Fibroblast of lung (primary cell): ENCODE data around the gene OGDHL. TPM values are rescaled to one million over a fixed set of nuclear protein-coding genes. Genes with fewer than 3 reads are reported as not detected.

Source experiments
- DNase-seq, 2 donors: peaks; one replicate each; pipeline versions ENCODE4 v3.0.0 to v3.0.0-alpha.2; 2010; ENCODE audit warnings: low read depth in 2 of 2
- H2AFZ ChIP-seq: 2 replicates; pipeline ENCODE4 v1.5.1; 2012; ENCODE audit warnings: low read length, control low read depth, inconsistent platforms
- H3K27ac ChIP-seq: 2 replicates; pipeline ENCODE4 v1.5.1; 2011; ENCODE audit warnings: low read length, control low read depth; ENCODE audit not compliant: insufficient read depth
- H3K27me3 ChIP-seq: 2 replicates; pipeline ENCODE4 v1.5.1; 2011; ENCODE audit warnings: mild to moderate bottlenecking, low read length; ENCODE audit not compliant: control insufficient read depth, insufficient read depth
- H3K36me3 ChIP-seq: 2 replicates; pipeline ENCODE4 v1.5.1; 2011; ENCODE audit warnings: low read length; ENCODE audit not compliant: control insufficient read depth, insufficient read depth
- H3K4me1 ChIP-seq: 2 replicates; pipeline ENCODE4 v1.5.1; 2011; ENCODE audit warnings: low read length; ENCODE audit not compliant: control insufficient read depth, insufficient read depth; ENCODE audit errors: extremely low read depth
- H3K4me2 ChIP-seq: 2 replicates; pipeline ENCODE4 v1.5.1; 2011; ENCODE audit warnings: low read length, control low read depth; ENCODE audit not compliant: insufficient read depth; ENCODE audit errors: extremely low read depth
- H3K4me3 ChIP-seq, 4 experiments: fragments of 200-600 bp in 1 of 4; sonication (generic) in 1 of 4; replicated peaks in 1 of 4; 2 replicates each; pipeline ENCODE4 v1.5.1; 2011 to 2016; ENCODE audit warnings: low read length in 4 of 4, low read depth in 3 of 4, mild to moderate bottlenecking in 3 of 4, control low read depth in 2 of 4, inconsistent platforms in 1 of 4, mixed read lengths in 1 of 4; ENCODE audit not compliant: insufficient read depth in 1 of 4; ENCODE audit errors: control extremely low read depth in 1 of 4
- H3K79me2 ChIP-seq: 2 replicates; pipeline ENCODE4 v1.5.1; 2012; ENCODE audit warnings: mild to moderate bottlenecking, low read length, inconsistent platforms; ENCODE audit not compliant: control insufficient read depth, insufficient read depth
- H3K9ac ChIP-seq: 2 replicates; pipeline ENCODE4 v1.5.1; 2011; ENCODE audit warnings: mild to moderate bottlenecking, low read length, control low read depth; ENCODE audit not compliant: insufficient read depth
- H3K9me3 ChIP-seq: 2 replicates; pipeline ENCODE4 v1.5.1; 2012; ENCODE audit warnings: low read depth, low read length; ENCODE audit not compliant: control insufficient read depth, insufficient read depth
- H4K20me1 ChIP-seq: 2 replicates; pipeline ENCODE4 v1.5.1; 2011; ENCODE audit warnings: low read length; ENCODE audit not compliant: control insufficient read depth, insufficient read depth; ENCODE audit errors: extremely low read depth
- EZH2 ChIP-seq: IDR thresholded peaks from 2 replicates; pipeline ENCODE4 v1.5.1; 2012; ENCODE audit warnings: low read length, control low read depth, mild to moderate bottlenecking; ENCODE audit errors: missing control alignments
- polyA plus RNA-seq, 2 donors: library from polyadenylated mRNA; depleted of rRNA in 1 of 2; stranded (reverse) in 1 of 2; unstranded in 1 of 2; fragments of >200 nt; gene quantifications; 2 replicates each; pipeline ENCODE4 v1.2.1, GENCODE V29; 2011 to 2012; ENCODE audit warnings: missing spikeins in 1 of 2
- total RNA-seq: library from RNA; depleted of rRNA; stranded (reverse); fragments of >200 nt; gene quantifications from 2 replicates; pipeline ENCODE4 v1.2.1, GENCODE V29; 2014
- TF ChIP-seq, protein P1 (sequence below), 2 donors: IDR thresholded peaks in 1 of 2; conservative IDR thresholded peaks in 1 of 2; 1 replicate in 1 of 2; 2 replicates in 1 of 2; pipeline ENCODE4 v1.5.1; 2011 to 2012; ENCODE audit warnings: low read length in 2 of 2, control low read depth in 1 of 2, inconsistent platforms in 1 of 2, low read depth in 1 of 2, mild to moderate bottlenecking in 1 of 2

OGDHL gene
- total and polyA plus RNA-seq, 2 donors (not counting 1 experiment from before 2014, with no cell fraction given): under 0.01 to 0.06 TPM

DNA sequence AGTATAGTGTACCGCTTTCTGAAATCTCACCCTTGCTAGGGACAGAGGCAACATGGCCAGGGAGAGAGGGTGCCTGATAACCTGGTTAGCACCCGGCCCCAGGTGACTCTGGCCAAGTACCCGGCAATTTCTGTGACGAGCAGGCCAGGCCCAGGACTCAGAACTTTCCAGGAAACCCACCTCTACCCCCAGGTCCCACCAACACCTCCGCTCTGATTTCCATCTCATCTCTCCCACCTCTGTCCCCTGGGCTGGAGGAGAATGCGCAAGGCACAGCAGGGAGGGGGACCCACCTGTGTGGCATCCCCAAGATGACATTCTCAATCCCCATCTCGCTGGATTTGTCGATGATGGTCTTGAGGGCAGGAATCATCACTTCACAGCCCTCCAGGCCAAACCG, 11.6 kb downstream of the OGDHL start:
- H3K4me3 ChIP-seq: no peak overlapping the region
- no peaks in the 10 kb centered on the region for H3K4me1 ChIP-seq
- H3K9ac ChIP-seq: no peak overlapping the region
- no peaks in the 10 kb centered on the region for H3K9me3 ChIP-seq
- no peak overlapping the region for H3K4me2 ChIP-seq
- H4K20me1 ChIP-seq: no peaks in the 10 kb centered on the region
- TF ChIP-seq, protein P1, sequence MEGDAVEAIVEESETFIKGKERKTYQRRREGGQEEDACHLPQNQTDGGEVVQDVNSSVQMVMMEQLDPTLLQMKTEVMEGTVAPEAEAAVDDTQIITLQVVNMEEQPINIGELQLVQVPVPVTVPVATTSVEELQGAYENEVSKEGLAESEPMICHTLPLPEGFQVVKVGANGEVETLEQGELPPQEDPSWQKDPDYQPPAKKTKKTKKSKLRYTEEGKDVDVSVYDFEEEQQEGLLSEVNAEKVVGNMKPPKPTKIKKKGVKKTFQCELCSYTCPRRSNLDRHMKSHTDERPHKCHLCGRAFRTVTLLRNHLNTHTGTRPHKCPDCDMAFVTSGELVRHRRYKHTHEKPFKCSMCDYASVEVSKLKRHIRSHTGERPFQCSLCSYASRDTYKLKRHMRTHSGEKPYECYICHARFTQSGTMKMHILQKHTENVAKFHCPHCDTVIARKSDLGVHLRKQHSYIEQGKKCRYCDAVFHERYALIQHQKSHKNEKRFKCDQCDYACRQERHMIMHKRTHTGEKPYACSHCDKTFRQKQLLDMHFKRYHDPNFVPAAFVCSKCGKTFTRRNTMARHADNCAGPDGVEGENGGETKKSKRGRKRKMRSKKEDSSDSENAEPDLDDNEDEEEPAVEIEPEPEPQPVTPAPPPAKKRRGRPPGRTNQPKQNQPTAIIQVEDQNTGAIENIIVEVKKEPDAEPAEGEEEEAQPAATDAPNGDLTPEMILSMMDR (conservative IDR thresholded peaks at IDR 0.05 in 1 of 2, IDR thresholded peaks at IDR 0.05 in 1 of 2; ENCODE audit: low read depth in 1 of 2, low read length in 2 of 2): no peak
- TF ChIP-seq EZH2: no peak
- no peaks in the 10 kb centered on the region for H3K36me3 ChIP-seq
- H3K79me2 ChIP-seq: no peaks in the 10 kb centered on the region
- DNase-seq: no peak
- H3K27ac ChIP-seq: no peak overlapping the region
- H3K27me3 ChIP-seq: no peaks in the 10 kb centered on the region
- H2AFZ ChIP-seq: no peak overlapping the region

DNA sequence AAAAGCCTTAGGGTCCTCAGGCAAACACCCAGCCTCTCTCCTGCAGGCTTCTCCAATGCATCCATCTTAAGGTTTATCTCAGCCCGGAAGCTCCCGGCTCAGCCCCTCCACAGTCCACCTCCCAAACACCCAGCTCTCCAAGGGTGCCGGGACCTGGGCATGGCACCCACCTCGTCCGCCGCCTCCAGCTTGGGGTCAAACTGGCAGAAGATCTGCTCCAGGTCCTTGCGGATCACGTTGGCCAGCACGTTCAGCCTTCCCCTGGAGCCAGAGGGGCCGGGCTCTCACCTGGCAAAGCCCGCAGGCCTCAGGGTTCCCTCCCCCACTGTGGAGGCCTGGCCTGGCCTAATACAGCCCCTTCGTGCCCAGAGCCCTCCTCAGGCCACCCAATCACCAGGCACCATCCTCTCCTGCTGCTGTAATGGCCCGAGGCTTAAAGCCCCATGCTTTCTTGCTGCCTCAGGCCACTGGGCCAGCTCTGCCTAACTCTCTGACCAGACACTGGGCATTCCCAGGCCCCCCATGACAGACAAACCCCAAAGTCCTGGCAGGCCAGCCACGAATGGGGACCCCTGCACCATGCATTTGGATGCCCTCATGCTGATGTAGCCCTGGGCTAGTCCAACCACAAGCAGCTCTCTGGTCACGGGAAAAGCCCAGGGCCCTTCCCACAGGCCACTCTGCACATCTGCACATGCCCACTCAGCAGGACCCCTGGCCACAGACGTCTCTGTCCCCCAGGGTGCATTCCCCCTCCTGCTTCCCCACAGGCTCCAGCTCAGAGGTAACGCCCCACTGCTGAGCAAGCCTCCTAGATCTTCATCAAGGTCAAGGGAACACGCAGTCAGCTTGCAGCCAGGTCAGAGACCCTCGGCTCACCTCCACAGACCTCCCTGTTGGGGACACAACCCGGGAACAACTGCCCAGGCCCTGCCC, 12.3 kb downstream of the OGDHL start:
- H3K4me3 ChIP-seq: no peak overlapping the region
- no peak for DNase-seq
- H3K4me2 ChIP-seq: no peak overlapping the region
- H3K4me1 ChIP-seq: no peaks in the 10 kb centered on the region
- no peaks in the 10 kb centered on the region for H4K20me1 ChIP-seq
- no peaks in the 10 kb centered on the region for H3K9me3 ChIP-seq
- TF ChIP-seq EZH2: no peak
- TF ChIP-seq, protein P1 (conservative IDR thresholded peaks at IDR 0.05 in 1 of 2, IDR thresholded peaks at IDR 0.05 in 1 of 2; ENCODE audit: low read depth in 1 of 2, low read length in 2 of 2): no peak
- H3K79me2 ChIP-seq: no peaks in the 10 kb centered on the region
- H3K27ac ChIP-seq: no peak overlapping the region
- H3K36me3 ChIP-seq: no peaks in the 10 kb centered on the region
- no peak overlapping the region for H2AFZ ChIP-seq
- H3K27me3 ChIP-seq: no peaks in the 10 kb centered on the region
- H3K9ac ChIP-seq: no peak overlapping the region

DNA sequence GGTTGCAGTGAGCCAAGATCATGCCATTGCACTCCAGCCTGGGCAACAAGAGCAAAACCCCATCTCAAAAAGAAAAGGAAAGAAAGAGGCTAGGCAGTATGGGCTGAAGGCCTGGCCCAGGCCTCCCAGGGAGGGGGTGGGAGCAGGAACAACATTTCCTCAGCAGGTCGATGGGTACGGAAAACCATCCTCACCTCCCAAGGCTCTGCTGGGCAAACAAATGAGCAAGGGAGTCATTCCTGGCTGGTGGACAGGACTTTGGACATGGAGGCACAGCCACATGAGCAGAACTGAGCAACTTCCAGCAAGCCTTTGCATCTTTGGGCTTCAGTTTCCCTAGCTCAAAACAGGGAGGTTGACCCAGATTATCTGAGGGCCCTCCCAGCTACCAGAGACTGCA, 13.0 kb downstream of the OGDHL start:
- H3K4me1 ChIP-seq: no peaks in the 10 kb centered on the region
- H3K4me2 ChIP-seq: no peak overlapping the region
- H2AFZ ChIP-seq: no peak overlapping the region
- no peak overlapping the region for H3K9ac ChIP-seq
- H3K9me3 ChIP-seq: no peaks in the 10 kb centered on the region
- no peak for DNase-seq
- no peak for TF ChIP-seq EZH2
- TF ChIP-seq, protein P1 (conservative IDR thresholded peaks at IDR 0.05 in 1 of 2, IDR thresholded peaks at IDR 0.05 in 1 of 2; ENCODE audit: low read depth in 1 of 2, low read length in 2 of 2): no peak
- no peaks in the 10 kb centered on the region for H3K79me2 ChIP-seq
- no peaks in the 10 kb centered on the region for H3K36me3 ChIP-seq
- no peaks in the 10 kb centered on the region for H4K20me1 ChIP-seq
- no peak overlapping the region for H3K4me3 ChIP-seq
- H3K27ac ChIP-seq: no peak overlapping the region
- H3K27me3 ChIP-seq: no peaks in the 10 kb centered on the region
